GM12801 (cell line): ENCODE results near the gene P2RY1.

Experiments
- CTCF ChIP-seq: IDR thresholded peaks from one replicate; pipeline ENCODE4 v1.5.1; 2011; ENCODE audit warnings: control low read depth; ENCODE audit not compliant: insufficient read length; ENCODE audit errors: extremely low read depth

P2RY1 gene

GRCh38 chr3:152839511-152839910, 4.6 kb downstream of the P2RY1 start:
- no peak for TF ChIP-seq CTCF

- TF ChIP-seq CTCF = no peak
Measured at GRCh38 chr3:152841131-152841530, 6.2 kb downstream of the P2RY1 start.

GRCh38 chr3:152842413-152842812, 7.5 kb downstream of the P2RY1 start:
- TF ChIP-seq CTCF = no peak

- no peak for TF ChIP-seq CTCF
Measured at GRCh38 chr3:152843955-152844354, 9.0 kb downstream of the P2RY1 start.

- TF ChIP-seq CTCF = no peak
Measured at GRCh38 chr3:152849996-152850578, 15.2 kb downstream of the P2RY1 start.

GRCh38 chr3:152853196-152853595, 18.3 kb downstream of the P2RY1 start:
- TF ChIP-seq CTCF = no peak

- no peak for TF ChIP-seq CTCF
Measured at GRCh38 chr3:152857082-152857481, 22.2 kb downstream of the P2RY1 start.
